ENCODE data around the gene DNAL4. TPM values are rescaled to one million over a fixed set of nuclear protein-coding genes. Genes with fewer than 3 reads are reported as not detected.

The DNAL4 gene
- total and polyA plus RNA-seq, 3 donors from 2014 or later = 54.4 to 107 (median 76.8) TPM

DNA sequence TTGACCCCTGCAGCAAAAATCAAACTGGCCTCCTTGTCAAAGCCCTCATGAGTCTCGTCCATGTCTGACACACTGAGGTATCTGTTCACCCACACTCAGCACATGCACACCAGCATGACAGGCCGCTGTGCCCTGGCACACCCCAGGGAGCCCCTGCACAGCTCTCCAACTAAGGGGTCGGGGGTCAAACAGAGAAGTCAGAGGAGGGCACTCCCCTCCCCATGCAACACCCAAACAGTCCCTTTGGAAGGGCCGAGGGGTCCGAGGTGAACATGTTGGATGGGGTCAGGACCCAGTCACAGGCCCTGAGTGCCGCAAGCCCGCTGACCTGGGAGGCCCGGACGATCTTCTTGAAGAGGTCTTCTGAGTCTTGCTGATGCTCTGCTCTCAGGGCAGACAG lies 52.8 kb downstream of the DNAL4 start:
- H3K27me3 ChIP-seq = no peaks in the 10 kb centered on the region
- TF ChIP-seq, protein P1, sequence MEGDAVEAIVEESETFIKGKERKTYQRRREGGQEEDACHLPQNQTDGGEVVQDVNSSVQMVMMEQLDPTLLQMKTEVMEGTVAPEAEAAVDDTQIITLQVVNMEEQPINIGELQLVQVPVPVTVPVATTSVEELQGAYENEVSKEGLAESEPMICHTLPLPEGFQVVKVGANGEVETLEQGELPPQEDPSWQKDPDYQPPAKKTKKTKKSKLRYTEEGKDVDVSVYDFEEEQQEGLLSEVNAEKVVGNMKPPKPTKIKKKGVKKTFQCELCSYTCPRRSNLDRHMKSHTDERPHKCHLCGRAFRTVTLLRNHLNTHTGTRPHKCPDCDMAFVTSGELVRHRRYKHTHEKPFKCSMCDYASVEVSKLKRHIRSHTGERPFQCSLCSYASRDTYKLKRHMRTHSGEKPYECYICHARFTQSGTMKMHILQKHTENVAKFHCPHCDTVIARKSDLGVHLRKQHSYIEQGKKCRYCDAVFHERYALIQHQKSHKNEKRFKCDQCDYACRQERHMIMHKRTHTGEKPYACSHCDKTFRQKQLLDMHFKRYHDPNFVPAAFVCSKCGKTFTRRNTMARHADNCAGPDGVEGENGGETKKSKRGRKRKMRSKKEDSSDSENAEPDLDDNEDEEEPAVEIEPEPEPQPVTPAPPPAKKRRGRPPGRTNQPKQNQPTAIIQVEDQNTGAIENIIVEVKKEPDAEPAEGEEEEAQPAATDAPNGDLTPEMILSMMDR (IDR thresholded peaks at IDR 0.05) = no peak
- TF ChIP-seq POLR2A (IDR thresholded peaks at IDR 0.05) = no peak
- DNase-seq = no peak
- H3K9me3 ChIP-seq = no peaks in the 10 kb centered on the region
- no peak overlapping the region for H3K27ac ChIP-seq
- H3K36me3 ChIP-seq (ENCODE audit: low read depth, missing control alignments) = no peaks in the 10 kb centered on the region
- intact Hi-C loops (cut with DNase I; ENCODE audit: low total_unique reads) = no loop called here
- no peak overlapping the region for H3K4me3 ChIP-seq
- H3K4me1 ChIP-seq = no peaks in the 10 kb centered on the region
- 89 to 91% methylated on average over 8 to 9 of the region's 9 CpGs for WGBS, 2 donors

DNA sequence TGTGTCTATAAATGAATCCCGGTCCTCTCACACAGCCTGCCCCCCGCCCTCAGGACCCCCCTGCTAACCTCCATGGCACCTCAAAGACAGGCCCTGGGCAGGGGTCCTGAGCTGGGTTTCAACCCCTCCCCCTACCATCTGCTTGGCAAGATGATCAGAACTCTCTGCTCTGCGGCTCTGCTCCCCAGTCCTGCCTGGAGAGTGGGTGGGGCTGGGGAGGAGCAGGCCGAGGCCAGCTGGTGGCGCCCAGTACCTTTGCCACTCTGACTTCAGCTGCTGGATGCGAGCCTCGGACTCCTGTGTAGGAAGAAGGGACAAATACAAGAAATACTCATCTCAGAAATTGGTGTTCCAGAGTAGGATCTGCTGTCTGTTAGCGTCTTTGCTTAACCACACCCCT lies 53.2 kb downstream of the DNAL4 start:
- H3K27ac ChIP-seq = no peak overlapping the region
- no peak for DNase-seq
- 76 to 79% methylated on average over 8 of the region's 8 CpGs for WGBS, 2 donors
- TF ChIP-seq, protein P1 (IDR thresholded peaks at IDR 0.05) = no peak
- no peak for TF ChIP-seq POLR2A (IDR thresholded peaks at IDR 0.05)
- H3K36me3 ChIP-seq (ENCODE audit: low read depth, missing control alignments) = no peaks in the 10 kb centered on the region
- no peaks in the 10 kb centered on the region for H3K4me1 ChIP-seq
- H3K27me3 ChIP-seq = no peaks in the 10 kb centered on the region
- H3K9me3 ChIP-seq = no peaks in the 10 kb centered on the region
- intact Hi-C loops (cut with DNase I; ENCODE audit: low total_unique reads) = no loop called here
- H3K4me3 ChIP-seq = no peak overlapping the region

DNA sequence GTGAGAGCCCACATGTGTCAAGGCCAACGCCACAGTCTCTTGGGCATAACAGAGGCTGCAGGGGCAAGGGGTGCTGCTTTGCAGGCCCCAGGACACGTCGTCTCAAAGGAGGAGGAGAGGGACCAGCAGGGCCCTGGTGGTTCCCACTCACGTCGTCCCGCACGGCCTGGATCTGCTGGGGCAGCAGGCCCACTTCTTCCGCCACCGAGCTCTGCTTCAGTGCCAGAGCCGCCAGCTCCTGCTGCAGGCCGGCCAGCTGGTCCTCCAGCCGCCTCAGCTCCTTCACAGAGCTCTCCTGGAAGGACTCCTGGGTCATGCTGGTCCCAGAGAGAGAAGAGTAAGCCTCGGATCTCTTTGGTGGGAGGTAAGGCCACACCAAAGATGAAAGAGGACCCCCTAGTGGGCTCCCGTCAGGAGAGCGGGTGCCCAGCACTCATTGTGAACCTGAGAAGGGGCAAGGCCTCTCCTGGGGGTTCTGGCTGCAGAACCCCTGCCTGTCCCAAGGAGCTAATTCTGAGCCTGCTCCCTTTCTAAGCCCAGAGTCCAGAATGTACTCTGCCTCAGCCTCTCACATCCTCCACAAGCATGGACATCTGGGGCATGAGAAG lies 53.7 kb downstream of the DNAL4 start:
- no peaks in the 10 kb centered on the region for H3K4me1 ChIP-seq
- 86 to 89% methylated on average over 7 to 15 of the region's 15 CpGs for WGBS, 2 donors
- no peaks in the 10 kb centered on the region for H3K27me3 ChIP-seq
- TF ChIP-seq POLR2A (IDR thresholded peaks at IDR 0.05) = no peak
- TF ChIP-seq, protein P1 (IDR thresholded peaks at IDR 0.05) = no peak
- no peak for DNase-seq
- intact Hi-C loops (cut with DNase I; ENCODE audit: low total_unique reads) = no loop called here
- no peaks in the 10 kb centered on the region for H3K36me3 ChIP-seq (ENCODE audit: low read depth, missing control alignments)
- H3K9me3 ChIP-seq = no peaks in the 10 kb centered on the region
- H3K27ac ChIP-seq = no peak overlapping the region
- H3K4me3 ChIP-seq = no peak overlapping the region

DNA sequence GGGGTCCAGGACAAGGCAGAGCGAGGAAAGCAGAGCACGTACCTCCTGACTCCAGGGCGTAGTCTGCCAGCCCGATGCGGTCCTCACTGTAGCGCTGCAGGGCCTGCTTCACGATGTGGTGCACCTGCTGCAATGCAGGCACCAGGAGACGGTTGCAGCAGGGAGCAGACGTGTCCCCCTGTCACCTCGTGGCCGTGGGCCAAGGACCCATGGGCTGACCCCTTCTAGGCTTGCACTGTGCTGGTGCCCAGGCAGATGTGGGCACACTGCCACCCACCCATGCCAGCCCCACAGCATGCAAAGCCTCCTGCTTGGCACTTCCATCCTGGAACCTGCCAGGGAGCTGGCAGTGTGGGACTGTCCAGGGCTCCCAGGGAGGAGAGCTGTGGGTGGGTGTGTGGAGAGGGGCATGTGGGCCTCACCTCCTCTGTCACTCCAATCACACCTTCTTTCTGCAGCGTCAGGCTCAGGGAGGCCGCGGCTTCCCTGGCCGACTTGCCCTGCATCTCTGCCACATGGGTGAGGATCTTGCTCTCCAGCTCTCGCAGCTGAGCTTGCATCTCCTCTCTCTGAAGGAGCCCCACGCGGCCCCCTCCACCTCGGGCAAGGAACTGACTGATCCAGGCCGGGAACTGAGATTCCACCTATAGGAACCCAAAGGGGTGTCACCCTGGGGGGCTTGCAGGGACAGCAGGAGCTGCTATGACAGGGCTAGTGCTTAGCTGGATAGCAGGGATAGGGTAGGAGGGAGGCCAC lies 54.5 kb downstream of the DNAL4 start:
- Histone ChIP-seq H3K27me3 (no peaks in the 10 kb centered on the region), H3K36me3 (ENCODE audit: low read depth, missing control alignments) (no peaks in the 10 kb centered on the region), H3K9me3 (no peaks in the 10 kb centered on the region), H3K4me1 (no peaks in the 10 kb centered on the region), H3K4me3 (no peak overlapping the region), H3K27ac (no peak overlapping the region)
- no peak for DNase-seq
- intact Hi-C loops (cut with DNase I; ENCODE audit: low total_unique reads) = no loop called here
- 90% methylated on average over 18 of the region's 20 CpGs; no CpG with 5 or more reads in 1 of the 2 donors for WGBS, 2 donors
- TF ChIP-seq POLR2A (IDR thresholded peaks at IDR 0.05) = no peak
- TF ChIP-seq, protein P1 (IDR thresholded peaks at IDR 0.05) = no peak
